ENCODE measurements around the gene MUC21. TPM values are rescaled to one million over a fixed set of nuclear protein-coding genes. Genes with fewer than 3 reads are reported as not detected.

The MUC21 gene
- total RNA-seq = under 1 TPM in 5 of 8 experiments, not detected in 3; 0.05 to 0.52 (median 0.17) TPM

DNA sequence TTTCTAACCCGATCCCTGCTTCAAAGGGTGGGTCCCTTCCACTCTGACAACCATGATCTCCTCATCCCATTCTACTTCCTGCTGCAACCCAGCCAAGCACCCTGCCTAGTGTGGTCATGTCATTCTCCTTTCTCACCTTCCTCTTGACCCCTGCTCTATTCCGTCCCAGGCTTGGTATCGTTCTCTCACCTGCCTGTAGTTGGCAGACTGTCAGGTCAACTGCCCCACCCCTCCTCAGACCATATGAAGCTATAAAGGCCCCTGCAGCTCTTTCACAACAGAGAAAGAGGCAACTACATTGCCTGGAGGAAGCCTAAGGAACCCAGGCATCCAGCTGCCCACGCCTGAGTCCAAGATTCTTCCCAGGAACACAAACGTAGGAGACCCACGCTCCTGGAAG lies at the start of gene MUC21:
TSS of gene MUC21 (plus strand) at position 280 of the 400 bp plus-strand sequence. CDS start 241 bp downstream, outside the sequence.
- Histone ChIP-seq H3K4me3 (no peak within 1 kb of the TSS), H3K27ac (no peak within 1 kb of the TSS), H3K4me1 (replicated peaks in 1 of 2) (no peaks in the 10 kb centered on the region)
- WGBS, 10 experiments = 53 to 100% (median 87%) methylated on average over 1 to 5 of the region's 6 CpGs; no CpG with 5 or more reads in 1 of the 10 experiments
- in situ Hi-C loops (cut with MboI; ENCODE audit: low pct_unique_long_range_greater_than_20kb in 2 of 9, low sequenced_read_pairs in 9 of 9, unreplicated experiment in 9 of 9) = no loop called here
- ATAC-seq (replicated peaks in 6 of 8) = no peak

DNA sequence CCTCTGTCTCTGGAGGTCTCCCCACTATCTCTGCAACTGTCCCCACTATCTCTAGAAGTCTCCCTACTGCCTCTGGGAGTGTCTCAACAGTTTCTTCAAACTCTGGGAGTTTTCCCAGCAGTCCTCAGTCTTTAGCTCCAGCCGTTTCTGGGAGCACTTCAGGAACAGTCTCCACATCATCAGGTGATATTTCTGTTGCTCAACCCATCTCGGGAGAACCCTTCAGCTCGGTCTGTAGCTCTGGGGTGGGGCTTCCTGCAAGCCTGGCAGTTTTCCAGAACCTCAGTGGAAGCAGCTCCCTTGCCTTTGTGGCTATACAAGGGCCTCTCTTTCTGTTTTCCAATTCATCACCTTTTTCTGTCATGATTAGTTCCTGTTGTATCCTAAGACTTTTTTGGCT lies 48.5 kb upstream of the MUC21 start:
- peak in 3 of 8 experiments; percentile 20 to 80 (median 80) for ATAC-seq (replicated peaks in 6 of 8)
- H3K27ac ChIP-seq = no peak overlapping the region
- no peaks in the 10 kb centered on the region for H3K4me1 ChIP-seq (replicated peaks in 1 of 2)
- in situ Hi-C loops (cut with MboI; ENCODE audit: low pct_unique_long_range_greater_than_20kb in 2 of 9, low sequenced_read_pairs in 9 of 9, unreplicated experiment in 9 of 9) = no loop called here
- WGBS, 10 experiments = 0 to 60% (median 17%) methylated on average over 1 to 3 of the region's 3 CpGs; no CpG with 5 or more reads in 3 of the 10 experiments
- no peak overlapping the region for H3K4me3 ChIP-seq

DNA sequence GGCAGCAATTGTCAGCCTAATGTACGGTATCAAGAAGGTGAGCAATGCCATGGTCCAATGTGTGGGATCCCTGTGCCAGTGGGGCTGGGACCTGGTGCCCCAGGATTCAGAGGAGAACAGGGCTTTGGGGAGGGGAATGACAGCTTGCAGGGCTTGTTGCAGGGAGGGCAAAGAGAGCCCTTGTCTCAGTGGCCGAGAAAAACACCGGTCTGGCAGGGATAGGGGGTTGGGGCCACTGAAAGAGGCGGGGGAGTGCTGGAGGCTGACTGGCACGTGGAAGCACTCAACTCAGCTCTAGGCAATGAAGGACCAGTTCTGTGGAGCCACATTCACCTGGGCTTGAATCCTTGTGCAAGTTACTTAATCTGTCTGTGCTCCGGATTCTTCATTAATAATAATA lies 46.3 kb upstream of the MUC21 start:
- no peak overlapping the region for H3K4me3 ChIP-seq
- ATAC-seq (replicated peaks in 6 of 8) = no peak
- no peak overlapping the region for H3K27ac ChIP-seq
- no peaks in the 10 kb centered on the region for H3K4me1 ChIP-seq (replicated peaks in 1 of 2)
- in situ Hi-C loops (cut with MboI; ENCODE audit: low pct_unique_long_range_greater_than_20kb in 2 of 9, low sequenced_read_pairs in 9 of 9, unreplicated experiment in 9 of 9) = no loop called here
- WGBS, 10 experiments = 60 to 83% (median 76%) methylated on average over 1 to 3 of the region's 6 CpGs; no CpG with 5 or more reads in 6 of the 10 experiments

DNA sequence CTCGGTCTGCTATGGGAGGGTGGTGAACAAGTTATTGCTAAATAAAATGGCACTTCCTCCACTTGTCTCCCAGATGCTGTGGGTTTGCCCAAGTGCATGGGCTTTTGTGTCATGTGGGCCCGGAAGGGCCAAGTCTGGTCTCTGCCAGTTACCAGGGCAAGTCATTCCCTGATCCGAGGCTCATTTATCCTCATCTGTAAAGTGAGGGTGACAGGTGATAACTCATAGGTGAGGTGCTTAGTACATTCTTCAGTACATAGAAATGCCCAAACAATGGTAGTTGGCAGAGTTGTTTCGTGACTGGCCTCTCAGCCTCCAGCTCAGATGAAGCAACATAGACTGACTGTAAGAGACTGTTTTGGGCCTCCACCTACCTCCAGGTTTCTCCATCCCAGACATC lies 44.8 kb upstream of the MUC21 start:
- ATAC-seq (replicated peaks in 6 of 8) = no peak
- no peaks in the 10 kb centered on the region for H3K4me1 ChIP-seq (replicated peaks in 1 of 2)
- no peak overlapping the region for H3K4me3 ChIP-seq
- in situ Hi-C loops (cut with MboI; ENCODE audit: low pct_unique_long_range_greater_than_20kb in 2 of 9, low sequenced_read_pairs in 9 of 9, unreplicated experiment in 9 of 9) = no loop called here
- WGBS, 10 experiments = 33 to 100% (median 73%) methylated on average over 1 to 2 of the region's 4 CpGs; no CpG with 5 or more reads in 4 of the 10 experiments
- H3K27ac ChIP-seq = no peak overlapping the region

DNA sequence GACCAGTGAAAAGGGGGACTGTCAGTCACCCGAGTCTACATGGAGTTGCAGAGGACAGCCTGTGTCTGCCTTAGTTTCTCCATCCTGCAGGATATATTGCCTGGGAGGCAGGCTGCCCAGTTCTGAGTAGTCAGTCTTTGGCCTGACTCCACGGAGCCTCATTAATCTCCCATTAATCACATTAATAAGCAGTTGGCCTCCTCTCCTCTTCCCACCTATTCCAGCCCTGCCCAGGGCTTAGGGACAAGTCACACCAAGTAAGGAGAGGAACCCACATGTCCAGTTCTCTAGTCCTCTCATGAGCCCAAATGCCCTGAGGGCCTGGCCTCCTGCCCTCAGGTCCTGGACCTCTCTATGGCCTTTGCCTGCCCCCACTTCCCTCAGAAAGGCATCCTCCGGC lies 44.0 kb upstream of the MUC21 start:
- no peak overlapping the region for H3K27ac ChIP-seq
- 0 to 86% methylated on average over 1 to 2 of the region's 3 CpGs; no CpG with 5 or more reads in 8 of the 10 experiments for WGBS, 10 experiments
- peak in 5 of 8 experiments; percentile 62 to 86 (median 72) for ATAC-seq (replicated peaks in 6 of 8)
- in situ Hi-C loops (cut with MboI; ENCODE audit: low pct_unique_long_range_greater_than_20kb in 2 of 9, low sequenced_read_pairs in 9 of 9, unreplicated experiment in 9 of 9) = no loop called here
- H3K4me3 ChIP-seq = no peak overlapping the region
- H3K4me1 ChIP-seq (replicated peaks in 1 of 2) = no peaks in the 10 kb centered on the region

DNA sequence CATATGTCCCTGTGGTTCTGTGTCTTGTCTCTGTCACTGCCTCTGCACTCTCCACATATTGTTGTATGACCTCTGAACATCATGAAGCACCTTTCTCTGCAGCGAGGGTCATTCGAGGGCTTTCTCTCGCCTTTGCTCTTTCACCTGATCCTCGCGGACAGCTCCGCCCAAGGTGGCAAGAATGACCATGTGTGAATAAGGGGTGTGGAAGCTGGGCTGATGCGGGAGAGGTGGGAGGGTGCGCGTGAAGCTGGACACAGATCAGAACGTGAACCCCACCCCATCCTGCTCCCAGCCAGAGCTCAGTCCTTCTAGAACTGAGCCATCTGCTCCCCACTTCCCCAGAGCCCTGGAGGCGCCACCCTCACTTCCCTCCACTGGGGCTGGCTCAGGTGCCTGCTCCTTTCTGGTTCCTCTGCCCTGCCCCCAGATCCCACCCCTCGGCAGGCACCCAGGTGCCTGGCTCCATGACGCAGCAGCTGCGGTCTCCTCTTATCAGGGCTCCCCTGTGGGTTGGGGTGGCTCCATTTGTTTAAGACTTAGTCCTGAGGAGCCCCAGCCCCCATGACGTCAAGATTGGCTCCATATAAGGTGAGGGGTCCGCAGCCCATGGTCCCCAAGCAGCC lies 43.0 kb upstream of the MUC21 start, which contains the start of gene MUCL3:
TSS of gene MUCL3 (plus strand) at position 613 of the 626 bp plus-strand sequence. CDS start 27 bp downstream, outside the sequence.
- peak in 1 of 8 experiments; percentile 17 for ATAC-seq (replicated peaks in 6 of 8)
- no peaks in the 10 kb centered on the region for H3K4me1 ChIP-seq (replicated peaks in 1 of 2)
- in situ Hi-C loops (cut with MboI; ENCODE audit: low pct_unique_long_range_greater_than_20kb in 2 of 9, low sequenced_read_pairs in 9 of 9, unreplicated experiment in 9 of 9) = no loop called here
- no peak within 1 kb of the TSS for H3K4me3 ChIP-seq
- WGBS, 10 experiments = 0 to 98% (median 80%) methylated on average over 1 to 10 of the region's 16 CpGs; no CpG with 5 or more reads in 7 of the 10 experiments
- no peak within 1 kb of the TSS for H3K27ac ChIP-seq

DNA sequence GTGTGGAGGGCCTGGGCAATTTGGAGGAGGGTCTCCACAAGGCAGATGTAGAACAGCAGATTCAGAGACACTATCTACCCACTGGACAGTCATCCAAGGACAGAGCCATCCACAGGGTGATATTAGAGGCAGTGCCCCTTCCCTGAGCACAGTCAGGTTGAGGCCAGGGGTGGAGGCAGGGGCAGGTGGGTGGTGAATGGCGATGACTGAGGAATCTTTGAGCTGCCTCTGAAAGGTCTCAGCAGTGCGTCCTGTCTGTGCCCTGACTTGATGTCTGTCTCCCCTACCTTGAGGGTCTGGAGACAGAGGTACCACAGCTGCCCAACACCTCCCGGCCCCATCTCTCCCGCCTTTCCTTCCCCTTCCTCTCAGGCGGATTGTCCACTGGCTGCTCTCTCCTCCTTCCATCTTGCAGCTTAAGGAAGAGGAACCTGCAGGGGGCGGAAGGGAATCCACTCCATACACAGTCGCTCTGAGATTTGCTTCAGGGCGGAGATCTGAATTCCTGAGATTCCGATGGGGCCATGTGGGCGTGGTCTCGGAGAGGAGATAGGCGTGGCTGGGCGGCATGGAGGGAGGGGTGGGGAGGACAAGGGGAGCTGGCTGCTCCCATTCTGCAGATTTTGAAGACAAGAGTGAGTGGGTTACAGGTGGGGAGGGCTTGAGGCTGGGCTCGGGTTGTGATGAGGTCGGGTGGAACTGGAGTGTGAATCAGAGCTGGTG lies 41.0 kb upstream of the MUC21 start:
- in situ Hi-C loops (cut with MboI; ENCODE audit: low pct_unique_long_range_greater_than_20kb in 2 of 9, low sequenced_read_pairs in 9 of 9, unreplicated experiment in 9 of 9) = no loop called here
- WGBS, 10 experiments = 0 to 29% (median 7%) methylated on average over 2 to 3 of the region's 15 CpGs; no CpG with 5 or more reads in 6 of the 10 experiments

DNA sequence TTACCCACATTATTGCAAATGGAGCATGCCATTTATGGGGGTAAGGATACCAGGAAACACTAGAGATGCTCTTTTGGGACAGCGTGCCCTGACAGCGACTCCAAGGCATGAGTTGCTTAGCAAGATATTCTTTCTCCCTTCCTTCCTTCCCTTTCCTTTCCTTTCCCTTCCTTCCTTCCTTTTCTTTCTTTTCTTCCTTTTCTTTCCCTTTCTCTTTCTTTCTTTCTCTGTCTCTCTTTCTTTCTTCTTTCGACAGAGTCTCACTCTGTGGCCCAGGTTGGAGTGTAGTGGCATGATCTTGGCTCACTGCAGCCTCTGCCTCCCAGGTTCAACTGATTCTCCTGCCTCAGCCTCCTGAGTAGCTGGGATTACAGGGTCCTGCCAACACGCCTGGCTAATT lies 39.5 kb upstream of the MUC21 start:
- Histone ChIP-seq H3K4me3 (no peak overlapping the region), H3K27ac (no peak overlapping the region), H3K4me1 (replicated peaks in 1 of 2) (no peaks in the 10 kb centered on the region)
- 68 to 96% (median 87%) methylated on average over 2 to 4 of the region's 4 CpGs; no CpG with 5 or more reads in 1 of the 10 experiments for WGBS, 10 experiments
- no peak for ATAC-seq (replicated peaks in 6 of 8)
- in situ Hi-C loops (cut with MboI; ENCODE audit: low pct_unique_long_range_greater_than_20kb in 2 of 9, low sequenced_read_pairs in 9 of 9, unreplicated experiment in 9 of 9) = no loop called here

More for the DNA sequence above, 41.0 kb upstream of the MUC21 start:
- H3K4me1 ChIP-seq (replicated peaks in 1 of 2) = no peaks in the 10 kb centered on the region
- H3K4me3 ChIP-seq = no peak overlapping the region
- peak in 7 of 8 experiments; percentile 31 to 99 (median 62) for ATAC-seq (replicated peaks in 6 of 8)
- H3K27ac ChIP-seq = no peak overlapping the region

DNA sequence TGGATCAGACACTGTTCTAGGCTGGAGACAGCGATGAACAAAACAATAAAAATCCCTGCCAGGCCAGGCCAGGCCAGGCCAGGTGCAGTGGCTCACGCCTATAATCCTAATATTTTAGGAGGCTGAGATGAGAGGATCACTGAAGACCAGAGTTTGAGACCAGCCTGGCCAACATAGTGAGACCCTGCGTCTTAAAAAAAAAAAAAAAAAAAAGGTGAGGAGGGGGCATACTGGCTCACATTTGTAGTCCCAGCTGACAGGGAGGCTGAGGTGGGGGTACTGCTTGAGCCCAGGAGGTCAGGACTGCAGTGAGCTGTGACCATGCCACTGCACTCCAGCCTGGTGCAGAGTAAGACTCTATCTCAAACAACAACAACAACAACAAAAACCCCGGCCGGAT lies 38.2 kb upstream of the MUC21 start:
- 59 to 100% (median 84%) methylated on average over 1 to 4 of the region's 5 CpGs; no CpG with 5 or more reads in 4 of the 10 experiments for WGBS, 10 experiments
- no peaks in the 10 kb centered on the region for H3K4me1 ChIP-seq (replicated peaks in 1 of 2)
- ATAC-seq (replicated peaks in 6 of 8) = no peak
- H3K27ac ChIP-seq = no peak overlapping the region
- in situ Hi-C loops (cut with MboI; ENCODE audit: low pct_unique_long_range_greater_than_20kb in 2 of 9, low sequenced_read_pairs in 9 of 9, unreplicated experiment in 9 of 9) = no loop called here
- H3K4me3 ChIP-seq = no peak overlapping the region

DNA sequence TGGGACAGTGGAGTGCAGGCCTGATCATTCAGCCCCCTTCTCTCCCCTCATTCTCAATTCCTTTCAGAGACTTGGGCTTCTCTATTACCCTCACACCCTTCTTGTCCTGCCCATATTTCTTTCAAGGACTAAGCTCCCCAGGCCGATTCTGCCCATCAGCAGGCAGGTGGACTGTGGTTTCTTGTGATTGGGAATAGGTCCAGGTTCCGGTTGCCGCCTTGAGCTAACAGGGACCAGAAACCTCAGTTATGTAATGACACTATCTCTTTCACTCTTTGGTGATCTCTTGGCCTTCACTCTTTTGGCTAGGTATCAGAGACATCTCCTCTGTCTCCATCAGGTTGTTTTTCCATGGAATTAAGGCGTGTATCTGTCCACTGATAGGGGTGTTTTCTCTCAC lies 36.3 kb upstream of the MUC21 start:
- WGBS, 10 experiments = 0 to 100% (median 66%) methylated on average over 1 to 3 of the region's 4 CpGs; no CpG with 5 or more reads in 4 of the 10 experiments
- H3K27ac ChIP-seq = no peak overlapping the region
- in situ Hi-C loops (cut with MboI; ENCODE audit: low pct_unique_long_range_greater_than_20kb in 2 of 9, low sequenced_read_pairs in 9 of 9, unreplicated experiment in 9 of 9) = no loop called here

DNA sequence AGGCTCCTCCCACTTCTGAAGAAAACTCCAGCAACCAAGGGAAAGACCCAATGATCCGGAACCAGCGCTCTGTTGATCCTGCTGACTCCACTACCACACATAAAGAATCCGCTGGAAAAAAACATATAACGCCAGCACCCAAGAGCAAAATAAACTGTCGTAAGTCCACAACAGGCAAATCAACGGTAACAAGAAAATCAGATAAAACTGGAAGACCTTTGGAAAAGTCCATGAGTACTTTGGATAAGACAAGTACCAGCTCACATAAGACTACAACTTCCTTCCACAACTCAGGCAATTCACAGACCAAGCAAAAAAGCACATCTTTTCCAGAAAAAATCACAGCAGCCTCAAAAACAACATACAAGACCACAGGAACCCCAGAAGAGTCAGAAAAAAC lies 34.7 kb upstream of the MUC21 start:
- H3K27ac ChIP-seq = no peak overlapping the region
- 60 to 94% (median 85%) methylated on average over 2 to 6 of the region's 6 CpGs for WGBS, 10 experiments
- H3K4me1 ChIP-seq (replicated peaks in 1 of 2) = no peaks in the 10 kb centered on the region
- no peak overlapping the region for H3K4me3 ChIP-seq
- no peak for ATAC-seq (replicated peaks in 6 of 8)
- in situ Hi-C loops (cut with MboI; ENCODE audit: low pct_unique_long_range_greater_than_20kb in 2 of 9, low sequenced_read_pairs in 9 of 9, unreplicated experiment in 9 of 9) = no loop called here

More for the DNA sequence above, 36.3 kb upstream of the MUC21 start:
- ATAC-seq (replicated peaks in 6 of 8) = no peak
- H3K4me1 ChIP-seq (replicated peaks in 1 of 2) = no peaks in the 10 kb centered on the region
- H3K4me3 ChIP-seq = no peak overlapping the region

DNA sequence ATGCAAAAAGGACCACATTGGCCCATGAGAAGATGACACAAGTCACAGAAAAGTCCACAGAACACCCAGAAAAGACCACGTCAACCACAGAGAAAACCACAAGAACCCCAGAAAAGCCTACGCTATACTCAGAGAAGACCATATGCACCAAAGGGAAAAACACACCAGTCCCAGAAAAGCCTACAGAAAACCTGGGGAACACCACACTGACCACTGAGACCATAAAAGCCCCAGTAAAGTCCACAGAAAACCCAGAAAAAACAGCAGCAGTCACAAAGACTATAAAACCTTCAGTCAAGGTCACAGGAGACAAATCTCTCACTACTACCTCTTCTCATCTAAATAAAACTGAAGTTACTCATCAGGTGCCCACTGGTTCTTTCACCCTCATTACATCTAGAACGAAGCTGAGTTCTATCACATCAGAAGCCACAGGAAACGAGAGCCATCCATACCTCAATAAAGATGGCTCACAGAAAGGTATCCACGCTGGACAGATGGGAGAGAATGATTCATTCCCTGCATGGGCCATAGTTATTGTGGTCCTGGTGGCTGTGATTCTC lies 31.5 kb upstream of the MUC21 start:
- Histone ChIP-seq H3K4me1 (replicated peaks in 1 of 2) (no peaks in the 10 kb centered on the region), H3K27ac (no peak overlapping the region), H3K4me3 (no peak overlapping the region)
- in situ Hi-C loops (cut with MboI; ENCODE audit: low pct_unique_long_range_greater_than_20kb in 2 of 9, low sequenced_read_pairs in 9 of 9, unreplicated experiment in 9 of 9) = no loop called here
- 28 to 100% (median 52%) methylated on average over 1 to 4 of the region's 5 CpGs for WGBS, 10 experiments
- ATAC-seq (replicated peaks in 6 of 8) = no peak

Data from motor neuron (in vitro differentiated cells).